Measurements from ENCODE around the gene LTF.

- TF ChIP-seq POLR2A (IDR thresholded peaks at IDR 0.05), result no peak
- TF ChIP-seq, protein P1, sequence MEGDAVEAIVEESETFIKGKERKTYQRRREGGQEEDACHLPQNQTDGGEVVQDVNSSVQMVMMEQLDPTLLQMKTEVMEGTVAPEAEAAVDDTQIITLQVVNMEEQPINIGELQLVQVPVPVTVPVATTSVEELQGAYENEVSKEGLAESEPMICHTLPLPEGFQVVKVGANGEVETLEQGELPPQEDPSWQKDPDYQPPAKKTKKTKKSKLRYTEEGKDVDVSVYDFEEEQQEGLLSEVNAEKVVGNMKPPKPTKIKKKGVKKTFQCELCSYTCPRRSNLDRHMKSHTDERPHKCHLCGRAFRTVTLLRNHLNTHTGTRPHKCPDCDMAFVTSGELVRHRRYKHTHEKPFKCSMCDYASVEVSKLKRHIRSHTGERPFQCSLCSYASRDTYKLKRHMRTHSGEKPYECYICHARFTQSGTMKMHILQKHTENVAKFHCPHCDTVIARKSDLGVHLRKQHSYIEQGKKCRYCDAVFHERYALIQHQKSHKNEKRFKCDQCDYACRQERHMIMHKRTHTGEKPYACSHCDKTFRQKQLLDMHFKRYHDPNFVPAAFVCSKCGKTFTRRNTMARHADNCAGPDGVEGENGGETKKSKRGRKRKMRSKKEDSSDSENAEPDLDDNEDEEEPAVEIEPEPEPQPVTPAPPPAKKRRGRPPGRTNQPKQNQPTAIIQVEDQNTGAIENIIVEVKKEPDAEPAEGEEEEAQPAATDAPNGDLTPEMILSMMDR (IDR thresholded peaks at IDR 0.05), result no peak
- TF ChIP-seq POLR2AphosphoS5 (IDR thresholded peaks at IDR 0.05), result no peak
Observed at GRCh38 chr3:46440531-46441294, 24.0 kb downstream of the LTF start.
